Measurements from ENCODE around the gene ZXDC.

The ZXDC gene

GRCh38 chr3:126433496-126434263, 42.0 kb downstream of the ZXDC start:
- DNase-seq = no peak

GRCh38 chr3:126433105-126433430, 42.6 kb downstream of the ZXDC start:
- DNase-seq = peak; percentile 44

- DNase-seq = no peak
These were observed 43.2 kb downstream of the ZXDC start for GRCh38 chr3:126432361-126433104.

- DNase-seq = no peak
These were observed 44.6 kb downstream of the ZXDC start for GRCh38 chr3:126431103-126431534.

- DNase-seq = no peak
These were observed 50.9 kb downstream of the ZXDC start for GRCh38 chr3:126424751-126425150.

- DNase-seq = no peak
These were observed 51.5 kb downstream of the ZXDC start for GRCh38 chr3:126424039-126424717.

- DNase-seq = no peak
These were observed 52.3 kb downstream of the ZXDC start for GRCh38 chr3:126423191-126424038.

GRCh38 chr3:126422571-126423091, 53.1 kb downstream of the ZXDC start:
- no peak for DNase-seq

GRCh38 chr3:126422121-126422520, 53.6 kb downstream of the ZXDC start:
- no peak for DNase-seq

GRCh38 chr3:126421573-126422119, 54.0 kb downstream of the ZXDC start:
- no peak for DNase-seq

- DNase-seq = no peak
These were observed 55.6 kb downstream of the ZXDC start for GRCh38 chr3:126419886-126420786.

GRCh38 chr3:126419151-126419703, 56.5 kb downstream of the ZXDC start:
- DNase-seq = peak; percentile 26

GRCh38 chr3:126418661-126419131, 57.0 kb downstream of the ZXDC start:
- DNase-seq = peak; percentile 37

- DNase-seq = peak; percentile 34
These were observed 57.6 kb downstream of the ZXDC start for GRCh38 chr3:126417981-126418530.

GRCh38 chr3:126417515-126417914, 58.2 kb downstream of the ZXDC start:
- peak; percentile 40 for DNase-seq

GRCh38 chr3:126416943-126417342, 58.7 kb downstream of the ZXDC start:
- no peak for DNase-seq

- DNase-seq = peak; percentile 40
These were observed 59.8 kb downstream of the ZXDC start for GRCh38 chr3:126415661-126416591.

GRCh38 chr3:126414961-126415660, 60.6 kb downstream of the ZXDC start:
- no peak for DNase-seq

GRCh38 chr3:126414406-126414805, 61.3 kb downstream of the ZXDC start:
- no peak for DNase-seq
